ENCODE measurements around the gene DBNDD1.
A peak's percentile ranks its signal among the peaks of the same experiment; 100 is the strongest.
"Not testable (repeated sequence)": the region's sequence is repeated elsewhere in the genome, so short reads cannot be mapped to it uniquely, and the experiment has no call there.

Gene DBNDD1

DNA sequence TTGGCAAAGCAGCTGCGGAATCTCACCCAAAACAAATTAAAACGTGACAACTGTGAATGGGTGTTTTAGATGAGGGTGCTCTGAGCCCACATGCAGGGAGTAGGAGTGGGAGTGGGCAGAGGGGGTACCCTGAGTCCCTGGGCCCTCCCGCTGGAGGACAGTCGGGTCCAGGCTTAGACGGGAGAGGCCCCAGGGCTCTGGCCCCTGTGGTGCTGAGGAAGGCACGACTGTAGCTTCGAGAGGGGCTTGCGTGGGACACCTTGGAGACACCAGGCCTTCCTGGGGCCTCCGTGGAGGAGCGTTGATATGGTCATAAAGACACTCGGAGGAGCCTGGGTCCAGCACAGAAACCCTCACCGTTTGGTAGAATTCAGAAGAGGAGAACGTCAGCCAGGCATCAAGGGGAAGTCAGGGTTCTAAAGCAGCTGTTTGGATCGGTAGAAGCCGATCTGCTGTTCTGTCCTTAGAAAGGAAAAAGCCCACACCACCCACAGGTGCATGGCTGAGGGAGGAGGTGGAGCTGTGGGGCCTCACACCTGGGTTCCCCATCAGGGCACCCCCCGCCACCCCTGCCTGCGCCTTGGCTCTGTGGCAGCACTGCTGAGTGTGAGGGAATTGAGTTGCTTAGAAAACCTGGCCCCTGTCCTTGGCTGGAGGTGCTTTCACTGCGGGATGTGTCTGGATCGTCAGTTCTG lies 18.4 kb downstream of the DBNDD1 start:
- H3K27me3 ChIP-seq (ENCODE audit: insufficient read depth, low read length) = no peaks in the 10 kb centered on the region

GRCh38 chr16:89999831-90000574 lies 19.3 kb downstream of the DBNDD1 start:
- H3K79me2 ChIP-seq (ENCODE audit: control insufficient read depth, insufficient read depth, low read length, unreplicated experiment) = no peaks in the 10 kb centered on the region
- H2AFZ ChIP-seq (ENCODE audit: low read length, unreplicated experiment) = no peak overlapping the region
- H3K27ac ChIP-seq (ENCODE audit: low read depth, low read length) = no peak overlapping the region
- no peaks in the 10 kb centered on the region for H3K4me1 ChIP-seq (ENCODE audit: control insufficient read depth, insufficient read depth, low read length, unreplicated experiment)
- no peak overlapping the region for H3K4me3 ChIP-seq (ENCODE audit: low read depth, low read length)
- peaks cover 15% of the 10 kb centered on the region; the same call in 1 of the 2 replicates for H3K36me3 ChIP-seq (ENCODE audit: insufficient read depth, low read length)
- no peaks in the 10 kb centered on the region for H3K27me3 ChIP-seq (ENCODE audit: insufficient read depth, low read length)

More for the DNA sequence above, 18.4 kb downstream of the DBNDD1 start:
- Histone ChIP-seq H2AFZ (ENCODE audit: low read length, unreplicated experiment) (no peak overlapping the region), H3K36me3 (ENCODE audit: insufficient read depth, low read length) (peaks cover 15% of the 10 kb centered on the region; the same call in 1 of the 2 replicates), H3K4me1 (ENCODE audit: control insufficient read depth, insufficient read depth, low read length, unreplicated experiment) (no peaks in the 10 kb centered on the region), H3K4me3 (ENCODE audit: low read depth, low read length) (no peak overlapping the region), H3K27ac (ENCODE audit: low read depth, low read length) (no peak overlapping the region), H3K79me2 (ENCODE audit: control insufficient read depth, insufficient read depth, low read length, unreplicated experiment) (no peaks in the 10 kb centered on the region)

DNA sequence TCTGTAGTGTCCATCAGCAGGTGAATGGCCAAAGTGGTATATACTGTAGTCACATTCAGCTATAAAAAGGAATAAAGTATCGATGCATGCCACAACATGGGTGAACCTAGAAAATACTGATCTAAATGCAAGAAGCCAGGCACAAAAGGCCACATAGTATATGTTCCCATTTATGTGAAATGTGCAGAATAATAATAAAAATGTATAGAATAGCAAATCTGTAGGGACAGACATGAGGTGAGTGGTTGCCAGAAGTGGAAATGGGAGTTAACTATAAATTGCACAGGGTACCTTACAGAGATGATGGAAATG lies 23.1 kb downstream of the DBNDD1 start:
- H3K27ac ChIP-seq (ENCODE audit: low read depth, low read length) = peak overlapping the region; percentile 92
- H2AFZ ChIP-seq (ENCODE audit: low read length, unreplicated experiment) = no peak overlapping the region
- no peak overlapping the region for H3K4me3 ChIP-seq (ENCODE audit: low read depth, low read length)
- H3K4me1 ChIP-seq (ENCODE audit: control insufficient read depth, insufficient read depth, low read length, unreplicated experiment) = no peaks in the 10 kb centered on the region
- H3K79me2 ChIP-seq (ENCODE audit: control insufficient read depth, insufficient read depth, low read length, unreplicated experiment) = no peaks in the 10 kb centered on the region
- H3K27me3 ChIP-seq (ENCODE audit: insufficient read depth, low read length) = no peaks in the 10 kb centered on the region
- H3K36me3 ChIP-seq (ENCODE audit: insufficient read depth, low read length) = peaks cover 46% of the 10 kb centered on the region

DNA sequence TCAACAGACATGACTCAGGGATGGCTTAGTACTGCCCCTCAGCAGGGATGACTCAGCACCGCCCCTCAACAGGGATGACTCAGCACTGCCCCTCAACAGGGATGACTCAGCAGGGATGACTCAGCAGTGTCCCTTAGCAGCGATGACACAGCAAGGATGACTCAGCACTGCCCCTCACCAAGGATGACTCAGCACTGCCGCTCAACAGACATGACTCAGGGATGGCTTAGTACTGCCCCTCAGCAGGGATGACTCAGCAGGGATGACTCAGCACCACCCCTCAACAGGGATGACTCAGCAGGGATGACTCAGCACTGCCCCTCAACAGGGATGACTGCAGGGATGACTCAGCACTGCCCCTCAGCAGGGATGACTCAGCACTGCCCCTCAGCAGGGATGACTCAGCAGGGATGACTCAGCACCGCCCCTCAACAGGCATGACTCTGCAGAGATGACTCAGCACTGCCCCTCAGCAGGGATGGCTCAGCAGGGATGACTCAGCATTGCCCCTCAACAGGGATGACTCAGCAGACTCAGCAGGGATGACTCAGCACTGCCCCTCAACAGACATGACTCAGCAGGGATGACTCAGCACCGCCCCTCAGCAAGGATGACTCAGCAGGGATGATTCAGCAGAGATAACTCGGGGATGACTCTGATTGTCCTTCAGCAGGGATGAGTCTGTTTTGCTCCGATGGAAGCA lies 23.6 kb downstream of the DBNDD1 start:
- not testable (repeated sequence) for H3K4me3 ChIP-seq (ENCODE audit: low read depth, low read length); H3K79me2 ChIP-seq (ENCODE audit: control insufficient read depth, insufficient read depth, low read length, unreplicated experiment); H2AFZ ChIP-seq (ENCODE audit: low read length, unreplicated experiment); H3K27me3 ChIP-seq (ENCODE audit: insufficient read depth, low read length); H3K4me1 ChIP-seq (ENCODE audit: control insufficient read depth, insufficient read depth, low read length, unreplicated experiment)
- Histone ChIP-seq H3K36me3 (ENCODE audit: insufficient read depth, low read length) (peaks cover 51% of the 10 kb centered on the region), H3K27ac (ENCODE audit: low read depth, low read length) (peak overlapping the region; percentile 92)

GRCh38 chr16:89994721-89995474 lies 24.4 kb downstream of the DBNDD1 start:
- H3K27me3 ChIP-seq (ENCODE audit: insufficient read depth, low read length); H2AFZ ChIP-seq (ENCODE audit: low read length, unreplicated experiment); H3K4me3 ChIP-seq (ENCODE audit: low read depth, low read length); H3K4me1 ChIP-seq (ENCODE audit: control insufficient read depth, insufficient read depth, low read length, unreplicated experiment); H3K79me2 ChIP-seq (ENCODE audit: control insufficient read depth, insufficient read depth, low read length, unreplicated experiment): not testable (repeated sequence)
- Histone ChIP-seq H3K36me3 (ENCODE audit: insufficient read depth, low read length) (peaks cover 50% of the 10 kb centered on the region), H3K27ac (ENCODE audit: low read depth, low read length) (peak overlapping the region; percentile 92)

- Histone ChIP-seq H3K36me3 (ENCODE audit: insufficient read depth, low read length) (peaks cover 49% of the 10 kb centered on the region), H2AFZ (ENCODE audit: low read length, unreplicated experiment) (no peak overlapping the region), H3K4me3 (ENCODE audit: low read depth, low read length) (no peak overlapping the region), H3K27me3 (ENCODE audit: insufficient read depth, low read length) (no peaks in the 10 kb centered on the region), H3K27ac (ENCODE audit: low read depth, low read length) (peak overlapping the region; percentile 92), H3K4me1 (ENCODE audit: control insufficient read depth, insufficient read depth, low read length, unreplicated experiment) (no peaks in the 10 kb centered on the region), H3K79me2 (ENCODE audit: control insufficient read depth, insufficient read depth, low read length, unreplicated experiment) (no peaks in the 10 kb centered on the region)
Measured at GRCh38 chr16:89994389-89994720, 24.9 kb downstream of the DBNDD1 start.

DNA sequence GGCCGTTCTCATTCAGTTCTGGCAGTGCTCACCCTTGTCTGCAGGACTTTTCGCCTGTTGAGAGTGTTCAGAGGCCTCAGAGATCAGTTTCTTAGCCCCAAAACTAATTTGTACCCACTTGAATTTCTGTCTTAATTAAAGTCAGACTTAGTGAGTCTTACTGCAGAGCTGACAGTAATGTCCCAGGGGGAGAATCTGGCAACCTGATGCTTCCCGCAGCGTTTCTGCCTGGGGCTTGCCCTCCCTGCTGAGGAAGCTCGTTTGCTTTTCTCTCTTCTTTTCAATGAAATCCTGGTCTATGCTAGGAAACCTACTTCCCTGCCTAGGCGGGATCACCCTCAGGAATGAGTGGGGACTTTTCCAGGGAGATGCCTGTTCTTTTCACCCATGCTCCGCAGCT lies 25.3 kb downstream of the DBNDD1 start:
- peak overlapping the region; percentile 92 for H3K27ac ChIP-seq (ENCODE audit: low read depth, low read length)
- no peaks in the 10 kb centered on the region for H3K27me3 ChIP-seq (ENCODE audit: insufficient read depth, low read length)
- H3K79me2 ChIP-seq (ENCODE audit: control insufficient read depth, insufficient read depth, low read length, unreplicated experiment) = no peaks in the 10 kb centered on the region
- H3K4me3 ChIP-seq (ENCODE audit: low read depth, low read length) = no peak overlapping the region
- no peak overlapping the region for H2AFZ ChIP-seq (ENCODE audit: low read length, unreplicated experiment)
- H3K36me3 ChIP-seq (ENCODE audit: insufficient read depth, low read length) = peaks cover 49% of the 10 kb centered on the region
- no peaks in the 10 kb centered on the region for H3K4me1 ChIP-seq (ENCODE audit: control insufficient read depth, insufficient read depth, low read length, unreplicated experiment)

DNA sequence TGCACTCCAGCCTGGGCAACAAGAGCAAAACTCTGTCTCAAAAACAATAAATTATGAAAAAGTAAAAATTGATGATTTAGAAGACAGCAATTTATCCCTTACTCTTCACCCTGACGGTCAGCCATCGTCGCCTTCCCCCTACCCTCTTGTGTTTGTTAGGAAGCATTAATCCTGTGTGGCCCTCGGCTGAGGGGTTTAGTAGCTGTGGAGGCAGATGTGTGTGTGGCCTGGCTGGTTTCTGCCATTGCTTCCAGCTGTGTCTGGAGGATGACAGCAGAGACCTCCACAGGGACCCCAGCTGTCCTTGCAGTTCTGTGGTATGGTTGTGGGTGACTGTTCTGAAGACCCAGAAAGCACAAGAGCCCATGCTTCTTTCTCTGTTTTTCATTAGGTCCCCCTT lies 25.9 kb downstream of the DBNDD1 start:
- no peaks in the 10 kb centered on the region for H3K79me2 ChIP-seq (ENCODE audit: control insufficient read depth, insufficient read depth, low read length, unreplicated experiment)
- peak overlapping the region; percentile 92 for H3K27ac ChIP-seq (ENCODE audit: low read depth, low read length)
- H2AFZ ChIP-seq (ENCODE audit: low read length, unreplicated experiment) = no peak overlapping the region
- no peak overlapping the region for H3K4me3 ChIP-seq (ENCODE audit: low read depth, low read length)
- H3K4me1 ChIP-seq (ENCODE audit: control insufficient read depth, insufficient read depth, low read length, unreplicated experiment) = no peaks in the 10 kb centered on the region
- H3K27me3 ChIP-seq (ENCODE audit: insufficient read depth, low read length) = no peaks in the 10 kb centered on the region
- H3K36me3 ChIP-seq (ENCODE audit: insufficient read depth, low read length) = peaks cover 51% of the 10 kb centered on the region

- Histone ChIP-seq H3K4me1 (ENCODE audit: control insufficient read depth, insufficient read depth, low read length, unreplicated experiment) (no peaks in the 10 kb centered on the region), H3K79me2 (ENCODE audit: control insufficient read depth, insufficient read depth, low read length, unreplicated experiment) (no peaks in the 10 kb centered on the region), H3K4me3 (ENCODE audit: low read depth, low read length) (no peak overlapping the region), H3K27ac (ENCODE audit: low read depth, low read length) (no peak overlapping the region), H3K27me3 (ENCODE audit: insufficient read depth, low read length) (no peaks in the 10 kb centered on the region), H2AFZ (ENCODE audit: low read length, unreplicated experiment) (no peak overlapping the region), H3K36me3 (ENCODE audit: insufficient read depth, low read length) (peaks cover 61% of the 10 kb centered on the region)
Measured at GRCh38 chr16:89990799-89991198, 28.5 kb downstream of the DBNDD1 start.

DNA sequence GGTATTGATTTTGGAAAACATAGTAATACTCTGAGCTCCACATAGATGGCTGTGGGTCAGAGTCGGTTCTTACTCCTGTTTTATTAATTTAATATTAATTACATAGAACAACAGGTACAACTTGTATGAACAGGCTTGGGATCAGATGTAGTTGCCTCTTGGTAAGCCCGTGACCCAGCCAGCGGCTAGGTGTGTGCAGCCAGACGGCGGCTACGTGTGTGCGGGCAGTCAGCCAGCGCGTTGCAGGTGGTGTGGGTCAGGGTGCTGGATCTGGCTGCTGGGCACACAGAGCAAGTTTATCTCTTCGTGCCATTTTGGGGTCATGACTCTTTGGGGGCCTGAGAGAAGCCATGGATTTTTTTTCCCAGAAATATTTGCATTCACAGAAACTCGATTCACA lies 30.3 kb downstream of the DBNDD1 start:
- Histone ChIP-seq H3K36me3 (ENCODE audit: insufficient read depth, low read length) (peaks cover 63% of the 10 kb centered on the region), H3K27me3 (ENCODE audit: insufficient read depth, low read length) (no peaks in the 10 kb centered on the region), H3K27ac (ENCODE audit: low read depth, low read length) (no peak overlapping the region), H3K4me3 (ENCODE audit: low read depth, low read length) (no peak overlapping the region), H3K79me2 (ENCODE audit: control insufficient read depth, insufficient read depth, low read length, unreplicated experiment) (no peaks in the 10 kb centered on the region), H3K4me1 (ENCODE audit: control insufficient read depth, insufficient read depth, low read length, unreplicated experiment) (no peaks in the 10 kb centered on the region), H2AFZ (ENCODE audit: low read length, unreplicated experiment) (no peak overlapping the region)
